Measurements from ENCODE around the gene MMAB. TPM values are rescaled to one million over a fixed set of nuclear protein-coding genes. Genes with fewer than 3 reads are reported as not detected.

MMAB gene
- total RNA-seq (2021; ENCODE audit: unreplicated experiment) (34.9 TPM), Bru-seq, nascent RNA (percentile 58 among the genes with signal in this experiment), BruChase-seq, experiment 1, labeled RNA remaining after a 6-hour chase (percentile 53 among the genes with signal in this experiment), BruChase-seq, experiment 2, labeled RNA remaining after a 2-hour chase (percentile 49 among the genes with signal in this experiment)
- 35.1 and 36.8 TPM in 2 replicates for polyA plus RNA-seq (2012)
- long read RNA-seq, full-length matches to known transcripts = 20 of 23 reads
- long read RNA-seq, partial matches to known transcripts = 1 of 23 reads
- long read RNA-seq, other reads (novel, unspliced or antisense) = 2 of 23 reads

DNA sequence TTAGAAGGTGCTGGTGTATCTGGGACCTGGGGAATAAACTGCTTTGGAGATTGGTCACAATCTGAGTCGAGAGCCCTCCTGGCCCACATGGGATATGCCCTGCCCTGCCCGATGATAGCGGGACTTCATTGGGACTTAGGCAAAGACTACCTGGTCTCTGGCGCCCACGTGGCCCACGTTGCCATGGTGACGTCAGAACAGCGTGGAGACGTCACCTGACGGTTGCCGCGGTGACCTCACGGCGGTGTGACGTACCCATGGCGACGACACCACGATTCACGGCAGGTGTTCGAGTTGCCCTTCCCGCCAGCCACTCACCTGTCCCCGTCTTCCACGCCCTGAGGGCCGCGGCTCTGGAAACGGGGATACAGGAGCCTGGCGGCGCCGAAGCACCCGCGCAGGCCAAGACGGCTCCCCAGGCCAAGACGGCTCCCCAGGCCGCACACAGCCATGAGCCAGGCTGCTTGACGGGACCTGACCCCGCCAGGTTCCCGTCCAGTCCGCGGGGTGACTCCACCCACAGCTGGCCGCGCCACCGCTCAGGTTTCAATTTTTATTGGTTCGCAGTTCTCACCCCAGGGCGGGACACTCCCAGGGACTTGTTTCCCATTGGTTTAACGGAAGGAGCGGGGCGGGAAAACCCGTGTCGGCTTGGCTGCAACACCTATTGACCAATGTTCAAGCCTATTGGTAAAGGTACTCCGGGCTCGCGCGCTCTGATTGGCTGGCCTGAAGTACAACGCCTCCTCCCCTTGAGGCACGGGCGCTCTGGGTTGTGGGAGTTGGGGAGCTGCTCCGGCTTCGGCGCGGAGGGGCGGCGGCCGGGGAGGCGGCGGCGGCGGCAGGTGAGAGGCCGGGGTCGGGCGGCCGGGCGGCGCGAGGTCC, at the start of gene MMAB, which contains the start of gene MVK:
Gene MMAB, minus strand, starts transcription at position 476 of the 885 bp plus-strand sequence. Its CDS starts 24 bp downstream, at position 452.
Gene MVK, plus strand, starts transcription at position 766 of the 885 bp plus-strand sequence. CDS start 1,029 bp downstream, outside the sequence.
- H4K20me1 ChIP-seq (ENCODE audit: insufficient read depth) = no peaks in the 10 kb centered on the region
- H3K27ac ChIP-seq (ENCODE audit: low read depth, low read length) = peak within 1 kb of the TSS; percentile 77
- peak; percentile 93 for ATAC-seq
- no TSS peak for BruUV-seq (replicated peaks)
- H2AFZ ChIP-seq (ENCODE audit: low read depth, low read length, poor library complexity, severe bottlenecking) = peak within 1 kb of the TSS; percentile 1
- no peaks in the 10 kb centered on the region for H3K79me2 ChIP-seq (ENCODE audit: insufficient read depth, low read length)
- ChIA-PET CTCF (interaction anchor here (0.5 to 1.5 kb wide), 6 partner anchors 9 to 272 kb away, joined by 3 to 11 read pairs (median 3); no protein-coding TSS in a partner anchor), POLR2A (interaction anchor here (0.7 to 1.7 kb wide), 3 partner anchors 24 to 105 kb away, joined by 3 to 4 read pairs (median 3); no protein-coding TSS in a partner anchor), RAD21 (ENCODE audit: low non-redundant PET in 1 of 2, low total read pairs in 2 of 2, uncharacterized antibody in 2 of 2, unreplicated experiment in 2 of 2) (no interaction called here)
- DNase-seq (ENCODE audit: low read depth, low spot score) = peak; percentile 99
- H3K4me3 ChIP-seq (replicated peaks in 1 of 2; ENCODE audit: low read depth in 1 of 2, low read length in 2 of 2) = peak within 1 kb of the TSS; percentile 71 to 90
- peaks cover 4 to 17% of the 10 kb centered on the region in 2 experiments; a peak in 3 of 4 replicates for H3K4me1 ChIP-seq (ENCODE audit: control insufficient read depth in 1 of 2, insufficient read depth in 2 of 2, low read length in 2 of 2)
- H3K9ac ChIP-seq (ENCODE audit: low read length) = peak within 1 kb of the TSS; percentile 71
- peaks cover 1 to 5% of the 10 kb centered on the region in 2 experiments; a peak in 1 of 4 replicates for H3K36me3 ChIP-seq (ENCODE audit: control insufficient read depth in 1 of 2, insufficient read depth in 2 of 2, low read length in 2 of 2)
- peak within 1 kb of the TSS; percentile 86 for H3K4me2 ChIP-seq (ENCODE audit: low read length)
- intact Hi-C loops (cut with micrococcal nuclease) = loop anchor here (1.0 kb wide), 1 partner anchor 140 kb away; the partner anchor contains the start of gene FAM222A
- no peaks in the 10 kb centered on the region for H3K9me2 ChIP-seq (ENCODE audit: insufficient read depth)
- no peaks in the 10 kb centered on the region for H3K27me3 ChIP-seq (ENCODE audit: insufficient read depth, low read length)
- no peaks in the 10 kb centered on the region for H3K9me3 ChIP-seq (ENCODE audit: control insufficient read depth in 1 of 2, insufficient read depth in 1 of 2, low read depth in 1 of 2, low read length in 2 of 2)
- TF ChIP-seq SIN3A (IDR thresholded peaks at IDR 0.05; ENCODE audit: low read depth) (peak; percentile 63; the same call in 1 of the 2 replicates), EGR1 (IDR thresholded peaks at IDR 0.05; ENCODE audit: low read depth) (no peak), ZFX (IDR thresholded peaks at IDR 0.05) (peak; percentile 66), RAD21 (IDR thresholded peaks at IDR 0.05; ENCODE audit: low read depth) (no peak), CBX3 (IDR thresholded peaks at IDR 0.05; ENCODE audit: low read depth) (no peak), POLR2AphosphoS5 (IDR thresholded peaks at IDR 0.05; ENCODE audit: low read depth, low read length) (peak; percentile 62), JUND (IDR thresholded peaks at IDR 0.05) (no peak), ZNF274 (IDR thresholded peaks at IDR 0.05; ENCODE audit: low read depth, low read length) (no peak), EZH2 (IDR thresholded peaks at IDR 0.05) (no peak), TCF7L2 (IDR thresholded peaks at IDR 0.05; ENCODE audit: borderline replicate concordance, extremely low read depth, insufficient read depth, insufficient read length) (peak; percentile 5), EZH2phosphoT487 (IDR thresholded peaks at IDR 0.05; ENCODE audit: borderline replicate concordance) (no peak)
- TF ChIP-seq, protein P1, sequence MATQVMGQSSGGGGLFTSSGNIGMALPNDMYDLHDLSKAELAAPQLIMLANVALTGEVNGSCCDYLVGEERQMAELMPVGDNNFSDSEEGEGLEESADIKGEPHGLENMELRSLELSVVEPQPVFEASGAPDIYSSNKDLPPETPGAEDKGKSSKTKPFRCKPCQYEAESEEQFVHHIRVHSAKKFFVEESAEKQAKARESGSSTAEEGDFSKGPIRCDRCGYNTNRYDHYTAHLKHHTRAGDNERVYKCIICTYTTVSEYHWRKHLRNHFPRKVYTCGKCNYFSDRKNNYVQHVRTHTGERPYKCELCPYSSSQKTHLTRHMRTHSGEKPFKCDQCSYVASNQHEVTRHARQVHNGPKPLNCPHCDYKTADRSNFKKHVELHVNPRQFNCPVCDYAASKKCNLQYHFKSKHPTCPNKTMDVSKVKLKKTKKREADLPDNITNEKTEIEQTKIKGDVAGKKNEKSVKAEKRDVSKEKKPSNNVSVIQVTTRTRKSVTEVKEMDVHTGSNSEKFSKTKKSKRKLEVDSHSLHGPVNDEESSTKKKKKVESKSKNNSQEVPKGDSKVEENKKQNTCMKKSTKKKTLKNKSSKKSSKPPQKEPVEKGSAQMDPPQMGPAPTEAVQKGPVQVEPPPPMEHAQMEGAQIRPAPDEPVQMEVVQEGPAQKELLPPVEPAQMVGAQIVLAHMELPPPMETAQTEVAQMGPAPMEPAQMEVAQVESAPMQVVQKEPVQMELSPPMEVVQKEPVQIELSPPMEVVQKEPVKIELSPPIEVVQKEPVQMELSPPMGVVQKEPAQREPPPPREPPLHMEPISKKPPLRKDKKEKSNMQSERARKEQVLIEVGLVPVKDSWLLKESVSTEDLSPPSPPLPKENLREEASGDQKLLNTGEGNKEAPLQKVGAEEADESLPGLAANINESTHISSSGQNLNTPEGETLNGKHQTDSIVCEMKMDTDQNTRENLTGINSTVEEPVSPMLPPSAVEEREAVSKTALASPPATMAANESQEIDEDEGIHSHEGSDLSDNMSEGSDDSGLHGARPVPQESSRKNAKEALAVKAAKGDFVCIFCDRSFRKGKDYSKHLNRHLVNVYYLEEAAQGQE (IDR thresholded peaks at IDR 0.05; ENCODE audit: low read depth) = no peak
- TF ChIP-seq, protein P2, sequence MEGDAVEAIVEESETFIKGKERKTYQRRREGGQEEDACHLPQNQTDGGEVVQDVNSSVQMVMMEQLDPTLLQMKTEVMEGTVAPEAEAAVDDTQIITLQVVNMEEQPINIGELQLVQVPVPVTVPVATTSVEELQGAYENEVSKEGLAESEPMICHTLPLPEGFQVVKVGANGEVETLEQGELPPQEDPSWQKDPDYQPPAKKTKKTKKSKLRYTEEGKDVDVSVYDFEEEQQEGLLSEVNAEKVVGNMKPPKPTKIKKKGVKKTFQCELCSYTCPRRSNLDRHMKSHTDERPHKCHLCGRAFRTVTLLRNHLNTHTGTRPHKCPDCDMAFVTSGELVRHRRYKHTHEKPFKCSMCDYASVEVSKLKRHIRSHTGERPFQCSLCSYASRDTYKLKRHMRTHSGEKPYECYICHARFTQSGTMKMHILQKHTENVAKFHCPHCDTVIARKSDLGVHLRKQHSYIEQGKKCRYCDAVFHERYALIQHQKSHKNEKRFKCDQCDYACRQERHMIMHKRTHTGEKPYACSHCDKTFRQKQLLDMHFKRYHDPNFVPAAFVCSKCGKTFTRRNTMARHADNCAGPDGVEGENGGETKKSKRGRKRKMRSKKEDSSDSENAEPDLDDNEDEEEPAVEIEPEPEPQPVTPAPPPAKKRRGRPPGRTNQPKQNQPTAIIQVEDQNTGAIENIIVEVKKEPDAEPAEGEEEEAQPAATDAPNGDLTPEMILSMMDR (IDR thresholded peaks at IDR 0.05 in 2 of 3, conservative IDR thresholded peaks at IDR 0.05 in 1 of 3; ENCODE audit: borderline replicate concordance in 1 of 3, insufficient read depth in 1 of 3, low read depth in 2 of 3, low read length in 2 of 3) = no peak
- TF ChIP-seq, protein P3, sequence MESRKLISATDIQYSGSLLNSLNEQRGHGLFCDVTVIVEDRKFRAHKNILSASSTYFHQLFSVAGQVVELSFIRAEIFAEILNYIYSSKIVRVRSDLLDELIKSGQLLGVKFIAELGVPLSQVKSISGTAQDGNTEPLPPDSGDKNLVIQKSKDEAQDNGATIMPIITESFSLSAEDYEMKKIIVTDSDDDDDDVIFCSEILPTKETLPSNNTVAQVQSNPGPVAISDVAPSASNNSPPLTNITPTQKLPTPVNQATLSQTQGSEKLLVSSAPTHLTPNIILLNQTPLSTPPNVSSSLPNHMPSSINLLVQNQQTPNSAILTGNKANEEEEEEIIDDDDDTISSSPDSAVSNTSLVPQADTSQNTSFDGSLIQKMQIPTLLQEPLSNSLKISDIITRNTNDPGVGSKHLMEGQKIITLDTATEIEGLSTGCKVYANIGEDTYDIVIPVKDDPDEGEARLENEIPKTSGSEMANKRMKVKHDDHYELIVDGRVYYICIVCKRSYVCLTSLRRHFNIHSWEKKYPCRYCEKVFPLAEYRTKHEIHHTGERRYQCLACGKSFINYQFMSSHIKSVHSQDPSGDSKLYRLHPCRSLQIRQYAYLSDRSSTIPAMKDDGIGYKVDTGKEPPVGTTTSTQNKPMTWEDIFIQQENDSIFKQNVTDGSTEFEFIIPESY (IDR thresholded peaks at IDR 0.05; ENCODE audit: extremely low read depth, insufficient replicate concordance, low read length) = peak; percentile 72
- TF ChIP-seq, protein P4, sequence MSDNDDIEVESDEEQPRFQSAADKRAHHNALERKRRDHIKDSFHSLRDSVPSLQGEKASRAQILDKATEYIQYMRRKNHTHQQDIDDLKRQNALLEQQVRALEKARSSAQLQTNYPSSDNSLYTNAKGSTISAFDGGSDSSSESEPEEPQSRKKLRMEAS (IDR thresholded peaks at IDR 0.05) = peak; percentile 99
